Measurements from ENCODE around the gene SLC44A1. TPM values are rescaled to one million over a fixed set of nuclear protein-coding genes. Genes with fewer than 3 reads are reported as not detected.

Gene SLC44A1
- total and polyA plus RNA-seq, 2 of the 13 experiments (the other 11 are each of a cell fraction or from before 2014, with no cell fraction given): 21.4 to 40.8 TPM

- H3K27ac ChIP-seq (ENCODE audit: extremely low read length, insufficient read depth, low read length): no peak overlapping the region
- intact Hi-C loops (cut with micrococcal nuclease; ENCODE audit: unreplicated experiment): no loop called here
- no peak overlapping the region for H3K9ac ChIP-seq (ENCODE audit: insufficient read depth, low read depth, low read length)
- H3K4me2 ChIP-seq (ENCODE audit: low read depth, low read length): no peak overlapping the region
- DNase-seq (ENCODE audit: low spot score): no peak
- no peaks in the 10 kb centered on the region for H3K9me3 ChIP-seq (ENCODE audit: low read length)
- H3K4me3 ChIP-seq (replicated peaks in 1 of 3; ENCODE audit: insufficient read depth in 1 of 3, low read depth in 2 of 3, low read length in 3 of 3): no peak overlapping the region
- no TSS peak for BruUV-seq (replicated peaks)
- TF ChIP-seq ZNF280D (CRISPR knock-in tag; IDR thresholded peaks at IDR 0.05) (no peak), ZNF878 (CRISPR knock-in tag; IDR thresholded peaks at IDR 0.05) (no peak), ATF3 (CRISPR knock-in tag; IDR thresholded peaks at IDR 0.05) (no peak), ZNF879 (CRISPR knock-in tag; IDR thresholded peaks at IDR 0.05) (no peak), ZNF619 (CRISPR knock-in tag; IDR thresholded peaks at IDR 0.05) (no peak), DZIP1 (CRISPR knock-in tag; IDR thresholded peaks at IDR 0.05) (no peak), CBFB (CRISPR knock-in tag; IDR thresholded peaks at IDR 0.05) (no peak), NRL (CRISPR knock-in tag; IDR thresholded peaks at IDR 0.05; ENCODE audit: borderline replicate concordance) (no peak)
- POLR2A ChIA-PET: interaction anchor here (1.0 kb wide), 1 partner anchor 11 kb away, joined by 3 read pairs; no protein-coding TSS in a partner anchor
- H3K79me2 ChIP-seq (ENCODE audit: insufficient read depth, low read length): no peaks in the 10 kb centered on the region
- no peaks in the 10 kb centered on the region for H3K4me1 ChIP-seq (ENCODE audit: insufficient read depth, low read length)
- FAIRE-seq: no peak
- no peaks in the 10 kb centered on the region; a peak in 1 of 5 replicates for H3K27me3 ChIP-seq (ENCODE audit: control insufficient read depth in 1 of 2, insufficient read depth in 2 of 2, low read length in 2 of 2)
- H4K20me1 ChIP-seq (ENCODE audit: insufficient read depth, low read length): no peaks in the 10 kb centered on the region
- no peak overlapping the region for H2AFZ ChIP-seq (ENCODE audit: low read length)
- 98% methylated on average over 2 of the region's 2 CpGs for WGBS (ENCODE audit: low lambda C conversion rate)
- in situ Hi-C loops (cut with HindIII; ENCODE audit: extremely low pct_ligation_motif_present, low pct_unique_long_range_greater_than_20kb): no loop called here
- CTCF ChIA-PET (ENCODE audit: low intra/inter-chr PET ratio, low total read pairs): no interaction called here
- peaks cover 3 to 9% of the 10 kb centered on the region in 2 experiments; a peak in 3 of 5 replicates for H3K36me3 ChIP-seq (replicated peaks in 1 of 2; ENCODE audit: control insufficient read depth in 1 of 2, insufficient read depth in 2 of 2, low read length in 2 of 2)
- no peak for ATAC-seq
Measured at GRCh38 chr9:105307591-105308130, 63.2 kb downstream of the SLC44A1 start.
